Osteocyte (in vitro differentiated cells): Measurements from ENCODE around the gene CCM2. TPM values are rescaled to one million over a fixed set of nuclear protein-coding genes. Genes with fewer than 3 reads are reported as not detected.

Source experiments
- DNase-seq: peaks from one replicate; pipeline ENCODE4 v3.0.0; 2021; ENCODE audit warnings: mixed read lengths; ENCODE audit not compliant: unreplicated experiment; ENCODE audit errors: extremely low spot score
- H3K27ac Mint-ChIP-seq: one replicate; pipeline ENCODE4 v1.8.0; 2021; ENCODE audit warnings: mild to moderate bottlenecking, mixed read lengths; ENCODE audit not compliant: unreplicated experiment
- H3K27me3 Mint-ChIP-seq: one replicate; pipeline ENCODE4 v1.8.0; 2021; ENCODE audit warnings: mixed read lengths; ENCODE audit not compliant: unreplicated experiment
- H3K36me3 Mint-ChIP-seq: one replicate; pipeline ENCODE4 v1.8.0; 2021; ENCODE audit warnings: mixed read lengths; ENCODE audit not compliant: unreplicated experiment
- H3K4me1 Mint-ChIP-seq: one replicate; pipeline ENCODE4 v1.8.0; 2021; ENCODE audit warnings: mixed read lengths; ENCODE audit not compliant: unreplicated experiment
- H3K4me3 Mint-ChIP-seq: one replicate; pipeline ENCODE4 v1.8.0; 2021; ENCODE audit warnings: mild to moderate bottlenecking, moderate library complexity, mixed read lengths; ENCODE audit not compliant: unreplicated experiment
- H3K9me3 Mint-ChIP-seq: one replicate; pipeline ENCODE4 v1.8.0; 2021; ENCODE audit warnings: mixed read lengths; ENCODE audit not compliant: unreplicated experiment
- CTCF ChIP-seq: fragments of 200-600 bp; sonication (generic); IDR thresholded peaks from 2 replicates; pipeline ENCODE4 v1.5.0; 2021; ENCODE audit warnings: antibody characterized with exemption, mild to moderate bottlenecking, moderate library complexity
- total RNA-seq: library from RNA; stranded (reverse); gene quantifications from 2 replicates; pipeline ENCODE4 v1.2.1, GENCODE V29; 2021

Gene CCM2
- total RNA-seq, 1 donor from 2014 or later: 42.3 TPM

- H3K27me3 Mint-ChIP-seq: no peaks in the 10 kb centered on the region
- no peaks in the 10 kb centered on the region for H3K9me3 Mint-ChIP-seq
- no peak overlapping the region for H3K27ac Mint-ChIP-seq
- H3K4me3 Mint-ChIP-seq: no peak overlapping the region
- TF ChIP-seq CTCF: no peak
- peaks cover 24% of the 10 kb centered on the region for H3K4me1 Mint-ChIP-seq
- peaks cover 10% of the 10 kb centered on the region for H3K36me3 Mint-ChIP-seq
- DNase-seq: no peak
Measured at GRCh38 chr7:45075871-45076796, 76.1 kb downstream of the CCM2 start.

- no peak for TF ChIP-seq CTCF
- no peak overlapping the region for H3K27ac Mint-ChIP-seq
- H3K4me1 Mint-ChIP-seq: peaks cover 20% of the 10 kb centered on the region
- no peaks in the 10 kb centered on the region for H3K27me3 Mint-ChIP-seq
- no peaks in the 10 kb centered on the region for H3K9me3 Mint-ChIP-seq
- DNase-seq: no peak
- H3K4me3 Mint-ChIP-seq: no peak overlapping the region
- peaks cover 10% of the 10 kb centered on the region for H3K36me3 Mint-ChIP-seq
Measured at GRCh38 chr7:45076946-45077345, 76.9 kb downstream of the CCM2 start.

- no peak for DNase-seq
Measured at GRCh38 chr7:45077579-45077978, 77.6 kb downstream of the CCM2 start.

GRCh38 chr7:45078125-45078681 lies 78.2 kb downstream of the CCM2 start:
- TF ChIP-seq CTCF: no peak
- no peak for DNase-seq

More at GRCh38 chr7:45077579-45077978, 77.6 kb downstream of the CCM2 start:
- no peak for TF ChIP-seq CTCF
- Mint-ChIP-seq H3K4me3 (no peak overlapping the region), H3K27ac (no peak overlapping the region), H3K36me3 (peaks cover 10% of the 10 kb centered on the region), H3K27me3 (no peaks in the 10 kb centered on the region), H3K9me3 (no peaks in the 10 kb centered on the region), H3K4me1 (peaks cover 14% of the 10 kb centered on the region)

GRCh38 chr7:45080265-45080957 lies 80.4 kb downstream of the CCM2 start:
- H3K36me3 Mint-ChIP-seq: peaks cover 2% of the 10 kb centered on the region
- no peak overlapping the region for H3K27ac Mint-ChIP-seq
- no peak for DNase-seq
- H3K27me3 Mint-ChIP-seq: no peaks in the 10 kb centered on the region
- no peaks in the 10 kb centered on the region for H3K9me3 Mint-ChIP-seq
- H3K4me1 Mint-ChIP-seq: no peaks in the 10 kb centered on the region
- H3K4me3 Mint-ChIP-seq: no peak overlapping the region
- no peak for TF ChIP-seq CTCF

More at GRCh38 chr7:45078125-45078681, 78.2 kb downstream of the CCM2 start:
- peaks cover 7% of the 10 kb centered on the region for H3K4me1 Mint-ChIP-seq
- H3K27ac Mint-ChIP-seq: no peak overlapping the region
- H3K27me3 Mint-ChIP-seq: no peaks in the 10 kb centered on the region
- H3K9me3 Mint-ChIP-seq: no peaks in the 10 kb centered on the region
- peaks cover 6% of the 10 kb centered on the region for H3K36me3 Mint-ChIP-seq
- H3K4me3 Mint-ChIP-seq: no peak overlapping the region
